ENCODE results near the gene KIF16B.

DNA sequence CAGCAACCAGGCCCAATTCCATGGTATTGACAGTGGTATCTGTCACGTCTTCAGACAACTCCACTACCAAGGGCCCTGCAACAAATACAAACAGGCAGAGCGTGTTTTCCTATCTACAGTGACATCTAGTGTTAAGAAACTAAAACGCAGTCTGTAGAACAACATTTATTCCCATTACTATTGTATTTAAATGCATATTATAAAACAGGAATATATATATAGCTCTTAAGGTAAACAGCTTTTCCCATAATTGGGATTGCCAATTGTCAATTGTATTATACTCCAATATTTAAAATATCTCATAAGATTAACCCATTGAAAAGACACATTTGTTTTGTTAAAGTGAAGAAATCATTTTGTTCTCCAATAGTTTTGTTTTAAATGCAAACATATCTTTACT lies 97.2 kb downstream of the KIF16B start:
- TF ChIP-seq, protein P1, sequence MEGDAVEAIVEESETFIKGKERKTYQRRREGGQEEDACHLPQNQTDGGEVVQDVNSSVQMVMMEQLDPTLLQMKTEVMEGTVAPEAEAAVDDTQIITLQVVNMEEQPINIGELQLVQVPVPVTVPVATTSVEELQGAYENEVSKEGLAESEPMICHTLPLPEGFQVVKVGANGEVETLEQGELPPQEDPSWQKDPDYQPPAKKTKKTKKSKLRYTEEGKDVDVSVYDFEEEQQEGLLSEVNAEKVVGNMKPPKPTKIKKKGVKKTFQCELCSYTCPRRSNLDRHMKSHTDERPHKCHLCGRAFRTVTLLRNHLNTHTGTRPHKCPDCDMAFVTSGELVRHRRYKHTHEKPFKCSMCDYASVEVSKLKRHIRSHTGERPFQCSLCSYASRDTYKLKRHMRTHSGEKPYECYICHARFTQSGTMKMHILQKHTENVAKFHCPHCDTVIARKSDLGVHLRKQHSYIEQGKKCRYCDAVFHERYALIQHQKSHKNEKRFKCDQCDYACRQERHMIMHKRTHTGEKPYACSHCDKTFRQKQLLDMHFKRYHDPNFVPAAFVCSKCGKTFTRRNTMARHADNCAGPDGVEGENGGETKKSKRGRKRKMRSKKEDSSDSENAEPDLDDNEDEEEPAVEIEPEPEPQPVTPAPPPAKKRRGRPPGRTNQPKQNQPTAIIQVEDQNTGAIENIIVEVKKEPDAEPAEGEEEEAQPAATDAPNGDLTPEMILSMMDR (conservative IDR thresholded peaks at IDR 0.05; ENCODE audit: low read depth in 2 of 2), result peak; percentile 69 to 78
- no peak for TF ChIP-seq EZH2 (IDR thresholded peaks at IDR 0.05; ENCODE audit: low read depth, unreplicated experiment)
- TF ChIP-seq, protein P2, sequence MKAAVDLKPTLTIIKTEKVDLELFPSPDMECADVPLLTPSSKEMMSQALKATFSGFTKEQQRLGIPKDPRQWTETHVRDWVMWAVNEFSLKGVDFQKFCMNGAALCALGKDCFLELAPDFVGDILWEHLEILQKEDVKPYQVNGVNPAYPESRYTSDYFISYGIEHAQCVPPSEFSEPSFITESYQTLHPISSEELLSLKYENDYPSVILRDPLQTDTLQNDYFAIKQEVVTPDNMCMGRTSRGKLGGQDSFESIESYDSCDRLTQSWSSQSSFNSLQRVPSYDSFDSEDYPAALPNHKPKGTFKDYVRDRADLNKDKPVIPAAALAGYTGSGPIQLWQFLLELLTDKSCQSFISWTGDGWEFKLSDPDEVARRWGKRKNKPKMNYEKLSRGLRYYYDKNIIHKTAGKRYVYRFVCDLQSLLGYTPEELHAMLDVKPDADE (IDR thresholded peaks at IDR 0.05), result no peak
- TF ChIP-seq, protein P3, sequence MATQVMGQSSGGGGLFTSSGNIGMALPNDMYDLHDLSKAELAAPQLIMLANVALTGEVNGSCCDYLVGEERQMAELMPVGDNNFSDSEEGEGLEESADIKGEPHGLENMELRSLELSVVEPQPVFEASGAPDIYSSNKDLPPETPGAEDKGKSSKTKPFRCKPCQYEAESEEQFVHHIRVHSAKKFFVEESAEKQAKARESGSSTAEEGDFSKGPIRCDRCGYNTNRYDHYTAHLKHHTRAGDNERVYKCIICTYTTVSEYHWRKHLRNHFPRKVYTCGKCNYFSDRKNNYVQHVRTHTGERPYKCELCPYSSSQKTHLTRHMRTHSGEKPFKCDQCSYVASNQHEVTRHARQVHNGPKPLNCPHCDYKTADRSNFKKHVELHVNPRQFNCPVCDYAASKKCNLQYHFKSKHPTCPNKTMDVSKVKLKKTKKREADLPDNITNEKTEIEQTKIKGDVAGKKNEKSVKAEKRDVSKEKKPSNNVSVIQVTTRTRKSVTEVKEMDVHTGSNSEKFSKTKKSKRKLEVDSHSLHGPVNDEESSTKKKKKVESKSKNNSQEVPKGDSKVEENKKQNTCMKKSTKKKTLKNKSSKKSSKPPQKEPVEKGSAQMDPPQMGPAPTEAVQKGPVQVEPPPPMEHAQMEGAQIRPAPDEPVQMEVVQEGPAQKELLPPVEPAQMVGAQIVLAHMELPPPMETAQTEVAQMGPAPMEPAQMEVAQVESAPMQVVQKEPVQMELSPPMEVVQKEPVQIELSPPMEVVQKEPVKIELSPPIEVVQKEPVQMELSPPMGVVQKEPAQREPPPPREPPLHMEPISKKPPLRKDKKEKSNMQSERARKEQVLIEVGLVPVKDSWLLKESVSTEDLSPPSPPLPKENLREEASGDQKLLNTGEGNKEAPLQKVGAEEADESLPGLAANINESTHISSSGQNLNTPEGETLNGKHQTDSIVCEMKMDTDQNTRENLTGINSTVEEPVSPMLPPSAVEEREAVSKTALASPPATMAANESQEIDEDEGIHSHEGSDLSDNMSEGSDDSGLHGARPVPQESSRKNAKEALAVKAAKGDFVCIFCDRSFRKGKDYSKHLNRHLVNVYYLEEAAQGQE (IDR thresholded peaks at IDR 0.05; ENCODE audit: unreplicated experiment), result no peak
- TF ChIP-seq EZH2phosphoT487 (IDR thresholded peaks at IDR 0.05; ENCODE audit: unreplicated experiment), result no peak
- no peak for TF ChIP-seq POLR2AphosphoS5 (IDR thresholded peaks at IDR 0.05; ENCODE audit: low read depth)
- TF ChIP-seq, protein P4, sequence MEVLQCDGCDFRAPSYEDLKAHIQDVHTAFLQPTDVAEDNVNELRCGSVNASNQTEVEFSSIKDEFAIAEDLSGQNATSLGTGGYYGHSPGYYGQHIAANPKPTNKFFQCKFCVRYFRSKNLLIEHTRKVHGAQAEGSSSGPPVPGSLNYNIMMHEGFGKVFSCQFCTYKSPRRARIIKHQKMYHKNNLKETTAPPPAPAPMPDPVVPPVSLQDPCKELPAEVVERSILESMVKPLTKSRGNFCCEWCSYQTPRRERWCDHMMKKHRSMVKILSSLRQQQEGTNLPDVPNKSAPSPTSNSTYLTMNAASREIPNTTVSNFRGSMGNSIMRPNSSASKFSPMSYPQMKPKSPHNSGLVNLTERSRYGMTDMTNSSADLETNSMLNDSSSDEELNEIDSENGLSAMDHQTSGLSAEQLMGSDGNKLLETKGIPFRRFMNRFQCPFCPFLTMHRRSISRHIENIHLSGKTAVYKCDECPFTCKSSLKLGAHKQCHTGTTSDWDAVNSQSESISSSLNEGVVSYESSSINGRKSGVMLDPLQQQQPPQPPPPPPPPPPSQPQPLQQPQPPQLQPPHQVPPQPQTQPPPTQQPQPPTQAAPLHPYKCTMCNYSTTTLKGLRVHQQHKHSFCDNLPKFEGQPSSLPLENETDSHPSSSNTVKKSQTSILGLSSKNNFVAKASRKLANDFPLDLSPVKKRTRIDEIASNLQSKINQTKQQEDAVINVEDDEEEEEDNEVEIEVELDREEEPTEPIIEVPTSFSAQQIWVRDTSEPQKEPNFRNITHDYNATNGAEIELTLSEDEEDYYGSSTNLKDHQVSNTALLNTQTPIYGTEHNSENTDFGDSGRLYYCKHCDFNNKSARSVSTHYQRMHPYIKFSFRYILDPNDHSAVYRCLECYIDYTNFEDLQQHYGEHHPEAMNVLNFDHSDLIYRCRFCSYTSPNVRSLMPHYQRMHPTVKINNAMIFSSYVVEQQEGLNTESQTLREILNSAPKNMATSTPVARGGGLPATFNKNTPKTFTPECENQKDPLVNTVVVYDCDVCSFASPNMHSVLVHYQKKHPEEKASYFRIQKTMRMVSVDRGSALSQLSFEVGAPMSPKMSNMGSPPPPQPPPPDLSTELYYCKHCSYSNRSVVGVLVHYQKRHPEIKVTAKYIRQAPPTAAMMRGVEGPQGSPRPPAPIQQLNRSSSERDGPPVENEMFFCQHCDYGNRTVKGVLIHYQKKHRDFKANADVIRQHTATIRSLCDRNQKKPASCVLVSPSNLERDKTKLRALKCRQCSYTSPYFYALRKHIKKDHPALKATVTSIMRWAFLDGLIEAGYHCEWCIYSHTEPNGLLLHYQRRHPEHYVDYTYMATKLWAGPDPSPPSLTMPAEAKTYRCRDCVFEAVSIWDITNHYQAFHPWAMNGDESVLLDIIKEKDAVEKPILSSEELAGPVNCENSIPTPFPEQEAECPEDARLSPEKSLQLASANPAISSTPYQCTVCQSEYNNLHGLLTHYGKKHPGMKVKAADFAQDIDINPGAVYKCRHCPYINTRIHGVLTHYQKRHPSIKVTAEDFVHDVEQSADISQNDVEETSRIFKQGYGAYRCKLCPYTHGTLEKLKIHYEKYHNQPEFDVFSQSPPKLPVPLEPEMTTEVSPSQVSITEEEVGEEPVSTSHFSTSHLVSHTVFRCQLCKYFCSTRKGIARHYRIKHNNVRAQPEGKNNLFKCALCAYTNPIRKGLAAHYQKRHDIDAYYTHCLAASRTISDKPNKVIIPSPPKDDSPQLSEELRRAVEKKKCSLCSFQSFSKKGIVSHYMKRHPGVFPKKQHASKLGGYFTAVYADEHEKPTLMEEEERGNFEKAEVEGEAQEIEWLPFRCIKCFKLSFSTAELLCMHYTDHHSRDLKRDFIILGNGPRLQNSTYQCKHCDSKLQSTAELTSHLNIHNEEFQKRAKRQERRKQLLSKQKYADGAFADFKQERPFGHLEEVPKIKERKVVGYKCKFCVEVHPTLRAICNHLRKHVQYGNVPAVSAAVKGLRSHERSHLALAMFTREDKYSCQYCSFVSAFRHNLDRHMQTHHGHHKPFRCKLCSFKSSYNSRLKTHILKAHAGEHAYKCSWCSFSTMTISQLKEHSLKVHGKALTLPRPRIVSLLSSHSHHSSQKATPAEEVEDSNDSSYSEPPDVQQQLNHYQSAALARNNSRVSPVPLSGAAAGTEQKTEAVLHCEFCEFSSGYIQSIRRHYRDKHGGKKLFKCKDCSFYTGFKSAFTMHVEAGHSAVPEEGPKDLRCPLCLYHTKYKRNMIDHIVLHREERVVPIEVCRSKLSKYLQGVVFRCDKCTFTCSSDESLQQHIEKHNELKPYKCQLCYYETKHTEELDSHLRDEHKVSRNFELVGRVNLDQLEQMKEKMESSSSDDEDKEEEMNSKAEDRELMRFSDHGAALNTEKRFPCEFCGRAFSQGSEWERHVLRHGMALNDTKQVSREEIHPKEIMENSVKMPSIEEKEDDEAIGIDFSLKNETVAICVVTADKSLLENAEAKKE (CRISPR knock-in tag; IDR thresholded peaks at IDR 0.05), result no peak
- no peak for TF ChIP-seq CREB1 (CRISPR knock-in tag; IDR thresholded peaks at IDR 0.05; ENCODE audit: low read depth)
- no peak for TF ChIP-seq ZNF114 (CRISPR knock-in tag; IDR thresholded peaks at IDR 0.05)
- TF ChIP-seq JUNB (IDR thresholded peaks at IDR 0.05; ENCODE audit: unreplicated experiment), result no peak
- no peak for TF ChIP-seq ZNF331 (CRISPR knock-in tag; IDR thresholded peaks at IDR 0.05; ENCODE audit: low read depth)
- no peak for TF ChIP-seq STAT1 (IDR thresholded peaks at IDR 0.05; ENCODE audit: unreplicated experiment)
- no peak for TF ChIP-seq NANOG (IDR thresholded peaks at IDR 0.05; ENCODE audit: borderline replicate concordance)

Measured in GM23338 (cell line).